Adipose tissue (tissue), 3 donors: ENCODE data around the gene PTPN21. TPM values are rescaled to one million over a fixed set of nuclear protein-coding genes. Genes with fewer than 3 reads are reported as not detected.

Source experiments
- H3K27ac ChIP-seq: one replicate; pipeline ENCODE4 v1.5.1; 2013; ENCODE audit warnings: low read depth, low read length
- WGBS, 3 donors: extraction: QIAGEN DNeasy Blood & Tissue Kit; methylation state at CpG; one replicate each; pipeline ENCODE4 v1.1.7; 2013; 5-methylcytosine and 5-hydroxymethylcytosine counted together
- polyA plus RNA-seq, 3 donors: library from polyadenylated mRNA; stranded (reverse); fragments of 200-250 nt; gene quantifications; one replicate each; pipeline ENCODE4 v1.2.3, GENCODE V29; 2013
- donor health status: healthy with polysubstance abuse.
- donor health status: Bipolar disorder and iron deficiency.
- donor health status: healthy.

PTPN21 gene
- polyA plus RNA-seq, 3 donors: 4.4 to 17.4 (median 8.3) TPM

DNA sequence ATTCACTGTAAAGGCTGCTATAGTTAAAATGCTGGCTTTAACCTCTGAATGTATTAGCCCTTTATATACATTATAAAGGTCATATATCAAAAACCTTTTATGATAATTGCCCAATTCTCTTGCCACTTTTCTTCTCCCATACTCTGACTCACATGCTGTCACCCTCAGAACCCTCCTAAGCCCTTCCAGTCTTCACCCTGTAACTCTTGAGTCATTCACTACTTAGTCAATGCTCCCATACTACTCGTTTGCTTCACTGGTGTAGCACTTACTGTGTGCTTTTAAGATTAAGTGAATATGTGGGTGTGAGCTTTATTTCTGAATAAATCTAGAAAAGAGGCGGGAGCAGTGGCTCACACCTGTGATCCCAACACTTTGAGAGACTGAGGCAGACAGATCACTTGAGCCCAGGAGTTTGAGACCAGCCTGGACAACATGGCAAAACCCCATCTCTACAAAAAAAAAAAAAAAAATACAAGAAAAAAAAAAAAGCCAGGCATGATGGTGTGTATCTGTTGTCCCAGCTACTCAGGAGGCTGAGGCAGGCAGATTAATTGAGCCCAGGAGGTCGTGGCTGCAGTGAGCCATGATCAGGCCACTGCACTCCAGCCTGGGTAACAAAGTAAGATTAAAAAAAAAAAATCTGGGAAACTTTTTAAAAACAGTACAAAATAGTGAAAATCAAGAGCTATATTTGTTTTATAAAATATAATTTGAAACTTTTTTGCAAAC lies 131.7 kb downstream of the PTPN21 start:
- H3K27ac ChIP-seq: no peak overlapping the region
- 81 to 90% (median 86%) methylated on average over 3 of the region's 3 CpGs for WGBS, 3 donors

DNA sequence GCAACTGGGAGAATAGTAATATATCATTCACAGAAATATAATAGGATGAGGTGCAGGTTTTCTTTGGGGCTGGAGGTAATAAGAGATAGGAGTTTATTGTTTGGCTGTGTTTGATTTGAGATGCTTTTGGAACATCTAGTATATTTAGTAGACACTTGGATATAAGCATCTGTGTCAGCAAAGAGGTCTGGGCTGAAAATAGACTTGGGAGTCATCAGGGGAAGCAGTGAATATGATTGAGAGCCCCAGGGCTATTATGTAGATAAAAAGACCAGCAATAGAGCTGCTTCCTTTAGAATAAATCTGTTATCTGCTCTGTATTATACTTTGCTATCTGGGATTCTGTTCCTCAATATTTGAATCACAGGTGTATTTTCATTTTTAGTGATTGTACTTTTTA lies 132.8 kb downstream of the PTPN21 start:
- H3K27ac ChIP-seq: no peak overlapping the region

DNA sequence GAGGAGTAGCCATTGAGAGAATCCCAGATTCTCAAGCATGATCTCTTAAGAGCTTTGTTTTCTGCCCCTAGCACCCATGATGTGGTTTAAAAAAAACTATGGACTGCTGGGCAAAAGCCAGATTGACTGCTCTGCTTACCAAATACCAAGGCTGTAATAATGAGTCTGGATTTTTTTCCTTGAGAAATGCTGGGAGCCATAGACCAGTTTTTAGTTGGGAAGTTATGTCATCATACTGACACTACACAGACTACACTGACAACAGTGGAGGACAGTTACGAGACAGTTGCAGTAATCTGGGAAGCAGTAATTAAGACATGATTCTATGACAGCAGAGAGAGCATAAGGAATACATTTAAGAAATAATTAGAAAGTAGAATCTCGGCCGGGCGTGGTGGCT lies 133.5 kb downstream of the PTPN21 start:
- H3K27ac ChIP-seq: no peak overlapping the region
- WGBS, 3 donors: 86 to 90% (median 86%) methylated on average over 4 of the region's 4 CpGs

DNA sequence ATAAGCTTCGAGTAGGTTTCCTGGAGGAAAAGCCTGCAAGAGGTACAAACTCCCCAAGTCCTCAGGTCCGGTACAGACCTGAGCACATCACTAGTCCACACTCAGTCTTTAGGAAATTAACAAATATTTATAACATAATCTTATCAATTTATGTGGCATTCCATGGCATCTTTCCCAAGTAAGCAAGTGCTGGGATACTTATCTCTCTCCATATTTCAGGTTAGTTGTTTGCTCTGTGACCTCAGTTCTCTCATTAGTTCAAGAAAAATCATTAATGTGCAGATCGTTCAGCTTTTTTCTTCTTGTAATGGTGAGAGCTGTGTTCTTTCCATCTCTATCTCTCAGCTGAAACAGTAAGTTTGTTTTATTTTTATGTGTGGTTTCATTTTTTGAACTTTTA lies 134.6 kb downstream of the PTPN21 start:
- 37 to 95% (median 88%) methylated on average over 3 of the region's 3 CpGs for WGBS, 3 donors

DNA sequence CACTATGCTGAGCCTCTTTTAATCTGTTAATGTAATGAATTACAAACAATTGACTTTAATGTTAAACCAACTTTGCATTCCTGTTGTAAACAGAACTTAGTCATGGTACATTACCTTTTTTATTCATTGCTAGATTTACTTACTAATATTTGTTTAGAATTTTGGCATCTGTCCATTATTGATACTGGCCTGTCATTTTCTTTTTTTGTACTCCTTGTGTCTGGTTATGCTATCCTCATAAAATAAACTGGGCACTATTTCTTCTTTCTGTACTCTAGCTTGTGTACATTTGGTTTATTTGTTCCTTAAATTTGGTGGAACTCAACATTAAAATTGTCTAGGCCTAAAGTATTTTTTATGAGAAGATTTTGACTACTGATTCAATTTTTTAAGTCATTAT lies 137.2 kb downstream of the PTPN21 start:
- H3K27ac ChIP-seq: no peak overlapping the region

More for the DNA sequence above, 134.6 kb downstream of the PTPN21 start:
- no peak overlapping the region for H3K27ac ChIP-seq

Other genes starting within 250 kb of the PTPN21 start
- gene KCNK10, start 231.7 kb downstream of the PTPN21 start, polyA plus RNA-seq: under 1 TPM in 2 of 3 donors, not detected in 1; 0.03 to 0.48 TPM
- gene SPATA7, start 169.3 kb downstream of the PTPN21 start, polyA plus RNA-seq: 1 to 10 TPM; 4.2 to 7.4 (median 5.6) TPM
- gene ZC3H14, start 8.0 kb upstream of the PTPN21 start, polyA plus RNA-seq: 10 to 100 TPM; 18.0 to 23.5 (median 22.7) TPM
- under 1 TPM; 0.11 to 0.94 (median 0.21) TPM for gene EML5, start 237.9 kb upstream of the PTPN21 start, polyA plus RNA-seq